Peyer's patch (tissue), 4 donors: ENCODE measurements around the gene KRT78. TPM values are rescaled to one million over a fixed set of nuclear protein-coding genes. Genes with fewer than 3 reads are reported as not detected.

ENCODE experiments used
- DNase-seq, 3 donors: peaks; one replicate each; pipeline ENCODE4 v3.0.0-alpha.2; 2017 to 2019
- H3K27ac ChIP-seq, 4 donors: fragments of 200-600 bp; sonication (generic); one replicate each; pipeline ENCODE4 v1.5.1; 2016 to 2019
- H3K27me3 ChIP-seq, 2 donors: fragments of 200-600 bp; sonication (generic); one replicate each; pipeline ENCODE4 v1.5.1; 2019
- H3K36me3 ChIP-seq, 3 donors: fragments of 200-600 bp; sonication (generic); one replicate each; pipeline ENCODE4 v1.5.1; 2016 to 2019
- H3K4me1 ChIP-seq, 4 donors: fragments of 200-600 bp; sonication (generic); one replicate each; pipeline ENCODE4 v1.5.1; 2016 to 2019
- H3K4me3 ChIP-seq, 4 donors: fragments of 200-600 bp; sonication (generic); 1 replicate in 3 of 4; 2 replicates in 1 of 4; pipeline ENCODE4 v1.5.1; 2016 to 2019; ENCODE audit warnings: mild to moderate bottlenecking in 1 of 4
- H3K9me3 ChIP-seq, 4 donors: fragments of 200-600 bp; sonication (generic); one replicate each; pipeline ENCODE4 v1.5.1; 2016 to 2019; ENCODE audit warnings: mild to moderate bottlenecking in 1 of 4
- POLR2A ChIP-seq, 2 donors: fragments of 450-650 bp; IDR thresholded peaks; one replicate each; pipeline ENCODE4 v1.5.1; 2017; ENCODE audit warnings: antibody characterized with exemption in 2 of 2, mild to moderate bottlenecking in 2 of 2, moderate library complexity in 2 of 2
- total RNA-seq, 4 donors: library from RNA; depleted of rRNA; stranded (reverse); fragments of >200 nt; gene quantifications; one replicate each; pipeline ENCODE4 v1.1.0, GENCODE V29; 2016
- TF ChIP-seq, protein P1 (sequence below), 6 experiments: fragments of 450-650 bp in 4 of 6; fragments of 200-600 bp in 2 of 6; sonication (generic) in 1 of 6; IDR thresholded peaks; one replicate each; pipeline ENCODE4 v1.5.1; 2017 to 2019; ENCODE audit warnings: antibody characterized with exemption in 6 of 6, mild to moderate bottlenecking in 3 of 6, moderate library complexity in 1 of 6

KRT78 gene
- total RNA-seq, 4 donors from 2014 or later = not detected

DNA sequence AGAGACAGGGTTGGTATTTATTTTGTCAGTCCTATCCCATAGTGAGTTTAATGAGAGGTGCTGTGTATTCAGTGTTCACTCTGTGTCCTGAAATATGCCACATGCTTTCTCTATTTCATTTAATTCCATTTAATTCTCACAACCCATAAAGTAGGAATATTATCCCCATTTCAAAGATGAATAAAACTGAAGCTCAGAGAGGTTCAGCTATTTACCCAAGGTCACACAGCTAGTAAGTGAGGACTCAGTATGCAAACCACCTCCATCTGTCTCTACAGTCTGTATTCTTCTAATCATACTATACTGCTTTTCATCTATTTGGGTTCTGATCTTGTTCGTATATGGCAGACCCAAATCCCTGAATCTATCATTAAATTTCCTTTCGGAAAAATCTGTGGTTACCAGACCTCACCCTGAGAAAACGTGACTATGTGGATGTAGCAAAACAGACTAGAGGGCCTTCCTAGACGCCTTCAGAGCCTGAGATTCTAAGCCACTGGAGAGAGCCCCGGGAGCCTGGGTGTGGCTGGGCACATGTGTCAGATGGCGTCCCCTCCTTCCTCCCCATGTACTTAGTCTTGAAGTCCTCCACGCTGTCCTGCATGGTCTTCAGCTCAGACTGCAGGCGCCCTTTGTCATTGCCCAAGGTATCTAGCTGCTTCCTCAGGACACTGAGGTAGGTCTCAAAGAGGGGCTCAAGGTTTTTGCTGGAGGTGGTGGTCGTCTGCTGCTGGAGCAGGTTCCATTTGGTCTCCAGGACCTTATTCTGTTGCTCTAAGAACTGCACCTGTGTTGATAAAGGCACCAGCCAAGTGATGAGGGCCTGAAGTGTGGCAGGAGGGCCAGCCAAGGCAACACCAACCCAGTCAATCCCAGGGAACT is 37.4 kb downstream of the KRT78 start:
- Histone ChIP-seq H3K27ac (no peak overlapping the region), H3K4me1 (no peaks in the 10 kb centered on the region), H3K4me3 (no peak overlapping the region), H3K27me3 (no peaks in the 10 kb centered on the region), H3K9me3 (no peaks in the 10 kb centered on the region), H3K36me3 (no peaks in the 10 kb centered on the region)
- no peak for DNase-seq
- TF ChIP-seq POLR2A (IDR thresholded peaks at IDR 0.05) = no peak
- TF ChIP-seq, protein P1, sequence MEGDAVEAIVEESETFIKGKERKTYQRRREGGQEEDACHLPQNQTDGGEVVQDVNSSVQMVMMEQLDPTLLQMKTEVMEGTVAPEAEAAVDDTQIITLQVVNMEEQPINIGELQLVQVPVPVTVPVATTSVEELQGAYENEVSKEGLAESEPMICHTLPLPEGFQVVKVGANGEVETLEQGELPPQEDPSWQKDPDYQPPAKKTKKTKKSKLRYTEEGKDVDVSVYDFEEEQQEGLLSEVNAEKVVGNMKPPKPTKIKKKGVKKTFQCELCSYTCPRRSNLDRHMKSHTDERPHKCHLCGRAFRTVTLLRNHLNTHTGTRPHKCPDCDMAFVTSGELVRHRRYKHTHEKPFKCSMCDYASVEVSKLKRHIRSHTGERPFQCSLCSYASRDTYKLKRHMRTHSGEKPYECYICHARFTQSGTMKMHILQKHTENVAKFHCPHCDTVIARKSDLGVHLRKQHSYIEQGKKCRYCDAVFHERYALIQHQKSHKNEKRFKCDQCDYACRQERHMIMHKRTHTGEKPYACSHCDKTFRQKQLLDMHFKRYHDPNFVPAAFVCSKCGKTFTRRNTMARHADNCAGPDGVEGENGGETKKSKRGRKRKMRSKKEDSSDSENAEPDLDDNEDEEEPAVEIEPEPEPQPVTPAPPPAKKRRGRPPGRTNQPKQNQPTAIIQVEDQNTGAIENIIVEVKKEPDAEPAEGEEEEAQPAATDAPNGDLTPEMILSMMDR (IDR thresholded peaks at IDR 0.05) = no peak

DNA sequence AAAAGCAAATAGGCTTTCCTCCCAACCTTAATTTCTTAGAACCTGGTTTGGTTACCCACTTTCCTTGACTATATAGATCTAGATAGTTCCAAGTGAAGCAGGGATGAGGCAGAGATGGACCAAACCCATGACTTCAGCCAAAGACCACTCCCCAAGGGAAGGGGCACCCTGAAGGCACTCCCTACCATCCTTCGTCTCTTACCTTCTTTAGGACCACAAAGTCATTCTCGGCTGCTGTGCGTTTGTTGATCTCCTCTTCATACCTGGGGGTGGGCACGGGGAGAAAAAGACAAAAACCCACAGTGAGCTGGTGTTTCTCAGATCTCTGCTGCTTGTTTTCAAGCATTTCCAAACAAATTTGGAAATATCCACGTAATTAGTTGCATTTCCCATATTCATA is 38.2 kb downstream of the KRT78 start:
- H3K27ac ChIP-seq = no peak overlapping the region
- H3K9me3 ChIP-seq = no peaks in the 10 kb centered on the region
- H3K27me3 ChIP-seq = no peaks in the 10 kb centered on the region
- TF ChIP-seq, protein P1 (IDR thresholded peaks at IDR 0.05) = no peak
- no peak for TF ChIP-seq POLR2A (IDR thresholded peaks at IDR 0.05)
- no peaks in the 10 kb centered on the region for H3K36me3 ChIP-seq
- no peak overlapping the region for H3K4me3 ChIP-seq
- DNase-seq = no peak
- no peaks in the 10 kb centered on the region for H3K4me1 ChIP-seq

DNA sequence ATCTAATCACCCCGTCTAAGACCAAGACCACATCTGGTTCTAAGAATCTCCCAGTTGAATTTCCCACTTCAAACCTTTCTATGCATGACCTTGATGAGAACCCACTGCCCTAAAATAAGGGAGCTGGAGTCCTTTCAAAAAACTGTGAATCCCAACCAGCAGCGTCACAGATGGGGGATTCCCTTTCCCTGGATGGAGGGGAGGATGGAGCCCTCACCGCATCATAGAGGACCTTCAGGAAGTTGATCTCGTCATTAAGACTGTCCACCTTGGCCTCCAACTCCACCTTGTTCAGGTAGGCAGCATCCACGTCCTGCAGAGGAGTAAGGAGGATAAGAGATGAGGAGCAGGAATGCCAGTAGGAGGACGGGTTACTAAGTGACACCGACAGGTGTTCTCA is 39.6 kb downstream of the KRT78 start:
- Histone ChIP-seq H3K27ac (no peak overlapping the region), H3K4me1 (no peaks in the 10 kb centered on the region), H3K9me3 (no peaks in the 10 kb centered on the region), H3K27me3 (no peaks in the 10 kb centered on the region), H3K4me3 (no peak overlapping the region), H3K36me3 (no peaks in the 10 kb centered on the region)
- TF ChIP-seq, protein P1 (IDR thresholded peaks at IDR 0.05) = no peak
- TF ChIP-seq POLR2A (IDR thresholded peaks at IDR 0.05) = no peak
- no peak for DNase-seq

DNA sequence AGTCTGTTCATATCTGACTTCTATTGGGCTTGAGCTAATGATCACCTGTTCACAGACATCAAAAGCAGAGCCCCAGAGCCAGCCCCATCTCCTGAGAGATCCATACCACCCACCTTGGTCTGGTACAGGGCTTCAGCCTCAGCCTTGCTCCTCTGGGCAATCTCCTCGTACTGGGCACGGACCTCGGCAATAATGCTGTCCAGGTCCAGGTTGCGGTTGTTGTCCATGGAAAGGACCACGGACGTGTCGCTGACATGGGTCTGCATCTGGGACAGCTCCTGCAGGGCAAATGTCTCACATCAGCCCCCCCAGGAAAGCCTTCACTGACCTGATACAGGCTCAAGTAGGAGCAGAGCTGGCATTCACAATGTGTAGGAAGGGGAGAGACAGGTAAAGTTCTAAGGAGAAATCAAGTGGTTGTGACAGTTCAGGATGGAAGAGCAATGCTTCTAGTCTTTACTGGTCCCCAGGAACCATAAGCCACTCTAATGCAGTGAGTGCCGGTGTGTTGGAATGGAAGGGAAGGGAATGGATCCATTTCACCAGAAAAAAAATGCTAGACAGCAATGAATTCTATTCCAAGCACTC is 40.1 kb downstream of the KRT78 start:
- DNase-seq = no peak
- Histone ChIP-seq H3K9me3 (no peaks in the 10 kb centered on the region), H3K27me3 (no peaks in the 10 kb centered on the region), H3K36me3 (no peaks in the 10 kb centered on the region), H3K4me1 (no peaks in the 10 kb centered on the region), H3K4me3 (no peak overlapping the region), H3K27ac (no peak overlapping the region)
- TF ChIP-seq POLR2A (IDR thresholded peaks at IDR 0.05) = no peak
- TF ChIP-seq, protein P1 (IDR thresholded peaks at IDR 0.05) = no peak

DNA sequence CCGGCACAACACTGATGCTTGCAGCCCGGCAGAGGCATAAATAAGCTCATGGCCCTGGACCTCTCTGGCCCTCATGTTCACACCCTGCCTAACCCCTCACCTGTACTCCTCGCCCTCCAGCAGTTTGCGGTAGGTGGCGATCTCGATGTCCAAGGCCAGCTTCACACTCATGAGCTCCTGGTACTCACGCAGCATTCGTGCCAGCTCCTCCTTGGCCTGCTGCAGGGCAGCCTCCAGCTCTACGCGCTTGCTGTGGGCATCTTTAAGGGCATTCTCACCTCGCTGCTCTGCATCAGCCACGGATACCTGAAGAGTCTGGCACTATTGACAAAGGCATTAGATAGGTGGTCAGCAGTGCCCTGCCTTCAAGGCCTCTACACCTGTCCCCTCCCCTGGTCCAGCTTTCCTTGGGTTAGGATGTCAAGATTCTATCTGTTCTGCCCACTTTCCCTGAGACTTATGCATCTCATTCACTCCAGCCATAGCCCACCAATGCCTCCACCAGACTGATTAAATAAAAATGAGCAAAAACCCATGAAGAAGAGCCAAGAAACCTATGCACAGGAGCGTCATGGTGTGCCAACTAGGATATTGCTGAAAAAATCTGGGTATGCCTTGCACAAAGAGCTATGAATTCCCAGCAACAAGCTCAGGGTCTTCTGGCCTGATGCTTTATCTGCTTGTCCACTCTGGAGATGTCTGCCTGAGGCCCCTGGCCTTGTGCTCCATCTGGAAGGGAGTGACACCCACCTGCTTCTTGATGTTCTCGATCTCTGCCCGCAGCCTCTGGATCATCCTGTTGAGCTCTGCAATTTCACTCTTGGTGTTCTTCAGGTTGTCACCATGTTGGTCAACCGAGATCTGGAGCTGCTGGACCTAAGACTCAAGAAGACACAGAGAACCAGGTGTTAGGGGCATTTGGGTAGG is 41.0 kb downstream of the KRT78 start:
- no peak for DNase-seq
- Histone ChIP-seq H3K9me3 (no peaks in the 10 kb centered on the region), H3K4me3 (no peak overlapping the region), H3K36me3 (no peaks in the 10 kb centered on the region), H3K27me3 (no peaks in the 10 kb centered on the region), H3K27ac (no peak overlapping the region), H3K4me1 (no peaks in the 10 kb centered on the region)
- TF ChIP-seq, protein P1 (IDR thresholded peaks at IDR 0.05) = no peak
- TF ChIP-seq POLR2A (IDR thresholded peaks at IDR 0.05) = no peak
